GM15510 (cell line): ENCODE results near the gene GPR141.

Experiments
- POLR2A ChIP-seq: IDR thresholded peaks from 3 replicates; pipeline ENCODE4 v1.6.1; 2011; ENCODE audit warnings: borderline replicate concordance; ENCODE audit not compliant: insufficient read length; ENCODE audit errors: extremely low read depth

GPR141 gene

DNA sequence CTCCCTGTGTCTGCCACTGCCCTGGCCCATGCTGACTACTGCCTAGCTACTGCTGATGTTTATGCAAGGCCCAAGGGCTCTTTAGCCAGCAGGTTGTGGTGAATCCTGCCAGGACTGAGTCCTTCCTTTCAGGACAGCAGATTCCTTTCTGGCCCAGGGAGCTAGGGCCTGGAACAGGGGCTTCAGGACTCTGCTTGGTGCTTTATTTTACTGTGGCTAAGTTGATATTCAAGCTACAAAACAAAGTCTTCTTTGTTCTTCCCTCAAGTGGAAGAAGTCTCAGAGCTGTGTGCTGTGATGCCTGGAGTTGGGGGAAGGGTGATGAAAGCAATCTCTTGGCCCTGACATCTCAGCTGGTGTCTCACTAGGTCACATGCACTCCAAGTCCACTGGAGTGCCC is 98.6 kb downstream of the GPR141 start:
- no peak for TF ChIP-seq POLR2A

DNA sequence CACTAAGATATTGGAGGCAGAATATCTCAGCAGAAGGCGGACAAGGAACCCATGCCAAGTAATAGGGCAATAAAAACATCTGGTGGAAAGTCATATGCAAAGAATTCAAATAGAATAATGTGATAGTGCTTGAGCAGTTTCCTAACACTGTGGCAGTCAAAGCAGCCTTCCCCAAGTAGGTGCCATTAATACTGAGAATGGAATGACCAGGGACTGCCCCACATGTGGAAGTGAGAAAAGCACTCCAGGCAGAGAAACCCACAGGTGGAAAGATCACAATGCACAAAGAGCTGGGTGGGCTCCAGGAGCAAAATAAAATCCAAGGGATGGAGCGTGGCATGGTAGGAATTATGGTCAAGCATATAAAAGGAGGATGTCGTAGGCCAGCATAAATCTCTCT is 100.4 kb downstream of the GPR141 start:
- no peak for TF ChIP-seq POLR2A

DNA sequence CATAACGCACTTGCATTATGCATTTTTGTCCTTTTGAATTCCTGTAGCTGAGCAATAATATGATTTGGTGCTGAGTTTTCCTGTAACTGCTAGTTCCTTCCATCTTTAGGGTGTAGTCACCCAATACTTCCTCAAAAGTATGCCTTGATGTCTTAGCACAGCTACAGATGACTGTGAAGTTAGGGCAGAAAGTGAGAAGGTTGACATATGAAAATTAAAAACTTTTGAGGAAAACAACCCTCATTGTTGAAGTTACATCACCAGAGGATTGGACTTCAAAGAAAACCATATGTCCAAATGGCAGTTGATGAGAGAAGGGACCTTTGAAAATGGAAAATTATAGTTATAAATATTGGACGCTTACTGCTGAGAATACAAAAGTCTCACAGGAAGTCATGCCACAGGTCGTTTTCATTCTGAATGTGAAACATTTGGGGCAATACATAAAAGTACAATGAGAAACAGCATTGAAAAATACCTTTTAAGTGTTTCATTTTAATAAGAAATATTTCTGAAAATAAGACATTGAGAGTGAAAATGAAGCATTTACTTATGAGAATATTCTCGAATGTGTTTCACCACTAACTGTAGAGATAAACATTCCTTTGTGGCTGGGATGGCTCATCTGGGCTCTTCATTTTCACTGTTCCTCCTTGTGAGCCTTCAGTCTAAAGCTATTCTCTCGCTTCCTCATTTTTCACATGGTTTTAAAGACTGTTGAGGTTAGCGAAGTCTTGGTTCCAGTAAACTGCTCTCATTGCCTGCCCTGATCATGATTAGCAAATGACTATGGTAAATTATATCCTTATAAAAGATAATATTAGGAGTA is 103.4 kb downstream of the GPR141 start:
- TF ChIP-seq POLR2A, result no peak
